Spleen (tissue), 7 donors: ENCODE results near the gene ELOVL3.

Experiments
- CTCF ChIP-seq, 11 experiments: fragments of 200-600 bp in 7 of 11; fragments of 450-650 bp in 4 of 11; sonication (generic) in 4 of 11; IDR thresholded peaks in 8 of 11; conservative IDR thresholded peaks in 3 of 11; 1 replicate in 7 of 11; 2 replicates in 4 of 11; pipeline versions ENCODE4 v1.4.0 to v1.8.0; 2016 to 2021; ENCODE audit warnings: antibody characterized with exemption in 11 of 11, inconsistent platforms in 4 of 11, mild to moderate bottlenecking in 1 of 11
- POLR2AphosphoS5 ChIP-seq, 3 donors: sonication (generic); formaldehyde crosslinking; IDR thresholded peaks; one replicate each; pipeline ENCODE4 v1.5.1; 2017; ENCODE audit warnings: antibody characterized with exemption in 3 of 3
- donor health status: DM: no; HTN: no; CAD: no; lungs with moderate emphysema.
- donor health status: DM: no; HTN: no; CAD: no.
- donor health status: DM: no; HTN: no; CAD: no.

GRCh38 chr10:102219370-102219769, 6.7 kb upstream of the ELOVL3 start:
- no peak for TF ChIP-seq POLR2AphosphoS5 (IDR thresholded peaks at IDR 0.05)
- TF ChIP-seq CTCF (IDR thresholded peaks at IDR 0.05 in 8 of 11, conservative IDR thresholded peaks at IDR 0.05 in 3 of 11), result no peak
